ENCODE measurements around the gene LRP1.

LRP1 gene

DNA sequence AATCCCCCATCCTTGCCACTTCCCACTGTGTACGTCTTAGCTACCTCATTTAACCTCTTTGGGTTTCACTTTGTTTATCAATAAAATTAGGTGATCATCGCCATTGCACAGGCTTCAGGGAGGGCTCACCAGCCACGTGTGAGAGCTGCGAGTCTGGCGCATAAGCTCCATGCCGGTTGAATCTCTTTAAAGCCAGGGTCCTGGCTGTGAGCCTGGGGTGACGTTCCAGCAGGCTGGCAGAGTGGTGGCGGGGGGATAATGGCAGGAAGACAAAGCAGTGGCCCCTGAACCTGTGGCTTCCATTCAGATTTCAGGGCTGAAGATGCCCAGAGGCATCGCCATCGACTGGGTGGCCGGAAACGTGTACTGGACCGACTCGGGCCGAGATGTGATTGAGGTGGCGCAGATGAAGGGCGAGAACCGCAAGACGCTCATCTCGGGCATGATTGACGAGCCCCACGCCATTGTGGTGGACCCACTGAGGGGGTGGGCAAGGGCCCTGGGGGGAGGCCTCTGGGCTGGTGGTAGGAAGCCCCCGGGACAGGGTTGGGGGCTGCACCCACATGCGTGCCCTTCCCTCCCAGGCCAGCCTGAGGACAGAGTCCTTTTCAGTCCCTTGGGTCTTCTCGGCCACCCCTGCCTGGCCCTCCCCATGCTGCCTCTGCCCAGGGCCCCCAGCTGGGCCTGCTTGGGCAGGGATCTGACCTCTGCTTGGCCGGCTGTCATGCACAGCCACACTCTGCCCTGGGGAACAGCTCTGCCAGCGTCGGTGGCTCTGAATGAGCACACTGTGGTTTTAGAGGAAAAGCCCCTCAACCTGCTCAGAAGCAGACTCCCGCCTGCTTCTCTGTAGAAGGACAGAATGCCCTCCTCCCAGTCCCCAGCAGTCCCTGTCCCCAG lies 79.7 kb downstream of the LRP1 start:
- no peak for DNase-seq (ENCODE audit: extremely low read depth, low read depth)
- TF ChIP-seq, protein P1, sequence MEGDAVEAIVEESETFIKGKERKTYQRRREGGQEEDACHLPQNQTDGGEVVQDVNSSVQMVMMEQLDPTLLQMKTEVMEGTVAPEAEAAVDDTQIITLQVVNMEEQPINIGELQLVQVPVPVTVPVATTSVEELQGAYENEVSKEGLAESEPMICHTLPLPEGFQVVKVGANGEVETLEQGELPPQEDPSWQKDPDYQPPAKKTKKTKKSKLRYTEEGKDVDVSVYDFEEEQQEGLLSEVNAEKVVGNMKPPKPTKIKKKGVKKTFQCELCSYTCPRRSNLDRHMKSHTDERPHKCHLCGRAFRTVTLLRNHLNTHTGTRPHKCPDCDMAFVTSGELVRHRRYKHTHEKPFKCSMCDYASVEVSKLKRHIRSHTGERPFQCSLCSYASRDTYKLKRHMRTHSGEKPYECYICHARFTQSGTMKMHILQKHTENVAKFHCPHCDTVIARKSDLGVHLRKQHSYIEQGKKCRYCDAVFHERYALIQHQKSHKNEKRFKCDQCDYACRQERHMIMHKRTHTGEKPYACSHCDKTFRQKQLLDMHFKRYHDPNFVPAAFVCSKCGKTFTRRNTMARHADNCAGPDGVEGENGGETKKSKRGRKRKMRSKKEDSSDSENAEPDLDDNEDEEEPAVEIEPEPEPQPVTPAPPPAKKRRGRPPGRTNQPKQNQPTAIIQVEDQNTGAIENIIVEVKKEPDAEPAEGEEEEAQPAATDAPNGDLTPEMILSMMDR (IDR thresholded peaks at IDR 0.05; ENCODE audit: low read depth, low read length) = no peak

DNA sequence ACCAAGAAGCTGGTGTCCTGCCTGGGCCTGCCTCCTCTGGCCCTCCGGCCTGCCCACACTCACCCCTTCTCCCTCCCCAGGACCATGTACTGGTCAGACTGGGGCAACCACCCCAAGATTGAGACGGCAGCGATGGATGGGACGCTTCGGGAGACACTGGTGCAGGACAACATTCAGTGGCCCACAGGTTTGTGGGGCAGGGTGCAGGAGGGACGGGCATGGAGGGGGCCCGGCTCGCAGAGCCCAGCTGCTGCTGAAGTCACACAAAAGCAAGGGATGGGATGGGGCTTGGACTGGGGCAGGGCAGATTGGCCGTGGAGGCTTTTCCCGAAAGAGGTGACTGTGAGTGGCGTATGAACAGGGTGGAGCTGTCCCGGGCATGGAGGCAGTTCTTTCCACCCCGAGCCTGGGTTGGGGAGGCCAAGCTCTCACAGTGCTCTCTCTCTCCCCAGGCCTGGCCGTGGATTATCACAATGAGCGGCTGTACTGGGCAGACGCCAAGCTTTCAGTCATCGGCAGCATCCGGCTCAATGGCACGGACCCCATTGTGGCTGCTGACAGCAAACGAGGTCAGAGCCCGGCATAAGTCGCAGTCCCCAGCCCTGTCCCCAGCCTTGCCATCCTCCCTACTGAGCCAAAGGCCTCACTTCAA lies 80.5 kb downstream of the LRP1 start:
- no peak for DNase-seq (ENCODE audit: extremely low read depth, low read depth)
- TF ChIP-seq, protein P1 (IDR thresholded peaks at IDR 0.05; ENCODE audit: low read depth, low read length) = no peak

DNA sequence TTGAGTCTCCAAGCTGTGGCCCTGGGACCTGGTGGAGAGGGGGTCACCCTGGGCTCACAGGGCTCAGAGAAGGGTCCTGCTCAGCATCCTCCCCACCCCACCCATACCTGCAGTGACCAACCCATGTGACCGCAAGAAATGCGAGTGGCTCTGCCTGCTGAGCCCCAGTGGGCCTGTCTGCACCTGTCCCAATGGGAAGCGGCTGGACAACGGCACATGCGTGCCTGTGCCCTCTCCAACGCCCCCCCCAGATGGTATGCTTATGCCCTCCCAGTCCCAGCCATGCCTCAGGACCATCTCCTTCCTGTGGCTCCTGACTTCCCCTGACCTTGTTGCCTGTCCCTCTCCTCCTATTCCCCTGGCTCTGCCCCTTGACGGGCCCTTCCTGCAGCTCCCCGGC lies 81.6 kb downstream of the LRP1 start:
- DNase-seq (ENCODE audit: extremely low read depth, low read depth) = no peak
- TF ChIP-seq, protein P1 (IDR thresholded peaks at IDR 0.05; ENCODE audit: low read depth, low read length) = no peak

DNA sequence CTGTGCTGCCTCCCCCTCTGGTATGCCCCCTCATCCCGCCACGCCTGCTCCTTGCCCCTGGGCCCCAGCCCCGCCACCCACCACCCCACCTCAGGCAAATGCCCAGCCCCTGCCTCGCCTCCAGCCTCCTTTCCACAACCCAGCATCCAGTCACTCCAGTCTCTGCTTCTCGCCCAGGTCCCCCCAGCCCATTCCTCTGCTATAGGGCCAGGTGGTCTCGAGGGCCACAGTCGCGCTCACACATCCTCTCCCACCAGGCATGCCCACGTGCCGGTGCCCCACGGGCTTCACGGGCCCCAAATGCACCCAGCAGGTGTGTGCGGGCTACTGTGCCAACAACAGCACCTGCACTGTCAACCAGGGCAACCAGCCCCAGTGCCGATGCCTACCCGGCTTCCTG lies 82.2 kb downstream of the LRP1 start:
- TF ChIP-seq, protein P1 (IDR thresholded peaks at IDR 0.05; ENCODE audit: low read depth, low read length) = no peak
- DNase-seq (ENCODE audit: extremely low read depth, low read depth) = no peak

DNA sequence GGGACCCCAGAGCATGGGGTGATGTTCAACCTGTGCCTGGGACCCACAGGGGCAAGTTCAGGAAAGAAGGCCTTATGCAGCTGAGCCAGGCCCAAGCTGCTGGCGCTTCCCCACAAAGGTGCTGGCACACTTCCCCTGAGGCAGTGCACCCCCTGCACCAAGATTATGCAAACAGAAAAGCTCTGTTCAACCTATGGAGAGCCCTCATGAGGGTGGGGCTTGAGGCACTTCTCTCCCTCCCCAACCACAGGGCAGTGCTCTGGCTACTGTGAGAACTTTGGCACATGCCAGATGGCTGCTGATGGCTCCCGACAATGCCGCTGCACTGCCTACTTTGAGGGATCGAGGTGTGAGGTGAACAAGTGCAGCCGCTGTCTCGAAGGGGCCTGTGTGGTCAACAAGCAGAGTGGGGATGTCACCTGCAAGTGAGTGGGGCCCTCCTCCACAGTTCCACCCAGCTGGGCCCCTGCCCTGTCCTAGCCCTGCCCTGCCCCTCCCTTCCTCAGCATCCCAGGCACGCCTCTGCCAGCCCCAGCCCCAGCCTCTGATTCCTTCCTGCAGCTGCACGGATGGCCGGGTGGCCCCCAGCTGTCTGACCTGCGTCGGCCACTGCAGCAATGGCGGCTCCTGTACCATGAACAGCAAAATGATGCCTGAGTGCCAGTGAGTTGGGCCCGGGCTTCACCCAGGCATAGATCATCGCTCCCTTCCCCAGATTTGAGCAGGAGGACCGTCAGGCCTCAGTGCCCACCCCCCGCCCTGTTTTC lies 82.8 kb downstream of the LRP1 start:
- TF ChIP-seq, protein P1 (IDR thresholded peaks at IDR 0.05; ENCODE audit: low read depth, low read length) = no peak
- no peak for DNase-seq (ENCODE audit: extremely low read depth, low read depth)

DNA sequence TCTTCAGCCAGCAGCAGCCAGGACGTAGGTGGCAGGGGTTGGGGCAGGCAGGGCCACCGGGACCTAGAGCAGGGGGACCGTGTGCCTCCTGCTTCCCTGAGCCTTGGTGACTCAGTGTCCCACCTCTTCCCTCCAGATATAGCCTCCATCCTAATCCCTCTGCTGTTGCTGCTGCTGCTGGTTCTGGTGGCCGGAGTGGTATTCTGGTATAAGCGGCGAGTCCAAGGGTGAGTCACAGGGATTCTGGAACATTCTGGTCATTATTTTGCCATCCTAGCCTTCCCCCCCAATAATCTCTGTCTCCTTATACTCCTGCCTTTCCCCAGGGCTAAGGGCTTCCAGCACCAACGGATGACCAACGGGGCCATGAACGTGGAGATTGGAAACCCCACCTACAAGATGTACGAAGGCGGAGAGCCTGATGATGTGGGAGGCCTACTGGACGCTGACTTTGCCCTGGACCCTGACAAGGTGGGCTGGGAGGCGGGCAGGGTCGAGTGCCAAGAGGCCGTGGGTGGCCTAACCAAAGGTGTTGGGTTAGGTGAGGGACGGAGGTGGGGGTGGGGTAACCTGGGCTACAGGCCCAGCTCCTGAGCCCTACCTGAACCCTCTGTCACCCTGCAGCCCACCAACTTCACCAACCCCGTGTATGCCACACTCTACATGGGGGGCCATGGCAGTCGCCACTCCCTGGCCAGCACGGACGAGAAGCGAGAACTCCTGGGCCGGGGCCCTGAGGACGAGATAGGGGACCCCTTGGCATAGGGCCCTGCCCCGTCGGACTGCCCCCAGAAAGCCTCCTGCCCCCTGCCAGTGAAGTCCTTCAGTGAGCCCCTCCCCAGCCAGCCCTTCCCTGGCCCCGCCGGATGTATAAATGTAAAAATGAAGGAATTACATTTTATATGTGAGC lies 83.8 kb downstream of the LRP1 start:
- TF ChIP-seq, protein P1 (IDR thresholded peaks at IDR 0.05; ENCODE audit: low read depth, low read length) = no peak; the same call in 1 of the 2 replicates
- no peak for DNase-seq (ENCODE audit: extremely low read depth, low read depth)

Measured in AG09319 (cell line).